Erythroblast (primary cell): ENCODE measurements around the gene HSF4.

Source experiments
- GATA1 ChIP-seq: IDR thresholded peaks from 2 replicates; pipeline ENCODE4 v1.6.1; 2011; ENCODE audit warnings: low read depth, mild to moderate bottlenecking, control low read depth, low read length, moderate library complexity
- POLR2A ChIP-seq: IDR thresholded peaks from 2 replicates; pipeline ENCODE4 v1.6.1; 2011; ENCODE audit warnings: mild to moderate bottlenecking, low read length

DNA sequence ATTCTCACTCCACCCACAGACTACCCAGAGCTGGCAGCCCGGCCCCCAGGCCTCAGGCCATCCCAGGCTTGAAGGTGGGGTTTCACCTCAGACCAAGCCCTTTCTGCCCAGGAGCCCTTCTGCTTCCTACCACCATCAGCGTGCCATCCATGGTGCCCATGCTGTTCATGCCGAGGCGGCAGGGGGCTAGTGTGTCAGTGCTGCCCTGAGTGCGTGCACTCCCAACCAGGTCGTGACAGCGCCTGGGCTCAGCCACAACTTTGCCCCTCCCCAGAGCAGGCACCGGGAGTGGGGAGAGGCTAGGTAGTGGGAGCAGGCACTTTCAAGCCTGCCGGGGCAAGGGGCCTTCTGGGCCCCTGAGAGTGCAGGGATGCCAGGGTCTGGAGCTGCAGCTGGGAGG is 22.2 kb upstream of the HSF4 start:
- no peak for TF ChIP-seq POLR2A
- TF ChIP-seq GATA1, result no peak
